Measurements from ENCODE around the gene GPRIN3.

The GPRIN3 gene

GRCh38 chr4:89296896-89297295 is 10.7 kb downstream of the GPRIN3 start:
- in situ Hi-C loops (cut with HindIII; ENCODE audit: low pct_ligation_motif_present, low pct_unique_long_range_greater_than_20kb, low sequenced_read_pairs): no loop called here
- DNase-seq: no peak

- no peak for DNase-seq
- in situ Hi-C loops (cut with HindIII; ENCODE audit: low pct_ligation_motif_present, low pct_unique_long_range_greater_than_20kb, low sequenced_read_pairs): no loop called here
Observed at GRCh38 chr4:89296399-89296798, 11.2 kb downstream of the GPRIN3 start.

- in situ Hi-C loops (cut with HindIII; ENCODE audit: low pct_ligation_motif_present, low pct_unique_long_range_greater_than_20kb, low sequenced_read_pairs): no loop called here
- no peak for DNase-seq
Observed at GRCh38 chr4:89295415-89295927, 12.1 kb downstream of the GPRIN3 start.

- DNase-seq: no peak
- in situ Hi-C loops (cut with HindIII; ENCODE audit: low pct_ligation_motif_present, low pct_unique_long_range_greater_than_20kb, low sequenced_read_pairs): no loop called here
Observed at GRCh38 chr4:89294573-89295269, 12.9 kb downstream of the GPRIN3 start.

GRCh38 chr4:89293299-89293698 is 14.3 kb downstream of the GPRIN3 start:
- no peak for DNase-seq
- in situ Hi-C loops (cut with HindIII; ENCODE audit: low pct_ligation_motif_present, low pct_unique_long_range_greater_than_20kb, low sequenced_read_pairs): no loop called here

- no peak for DNase-seq
- in situ Hi-C loops (cut with HindIII; ENCODE audit: low pct_ligation_motif_present, low pct_unique_long_range_greater_than_20kb, low sequenced_read_pairs): no loop called here
Observed at GRCh38 chr4:89290727-89291516, 16.7 kb downstream of the GPRIN3 start.

GRCh38 chr4:89289312-89289711 is 18.3 kb downstream of the GPRIN3 start:
- DNase-seq: no peak
- in situ Hi-C loops (cut with HindIII; ENCODE audit: low pct_ligation_motif_present, low pct_unique_long_range_greater_than_20kb, low sequenced_read_pairs): no loop called here

GRCh38 chr4:89288430-89288829 is 19.2 kb downstream of the GPRIN3 start:
- DNase-seq: no peak
- in situ Hi-C loops (cut with HindIII; ENCODE audit: low pct_ligation_motif_present, low pct_unique_long_range_greater_than_20kb, low sequenced_read_pairs): no loop called here

- in situ Hi-C loops (cut with HindIII; ENCODE audit: low pct_ligation_motif_present, low pct_unique_long_range_greater_than_20kb, low sequenced_read_pairs): no loop called here
- DNase-seq: no peak
Observed at GRCh38 chr4:89287945-89288344, 19.7 kb downstream of the GPRIN3 start.

- no peak for DNase-seq
- in situ Hi-C loops (cut with HindIII; ENCODE audit: low pct_ligation_motif_present, low pct_unique_long_range_greater_than_20kb, low sequenced_read_pairs): no loop called here
Observed at GRCh38 chr4:89285745-89286144, 21.9 kb downstream of the GPRIN3 start.

- DNase-seq: no peak
- in situ Hi-C loops (cut with HindIII; ENCODE audit: low pct_ligation_motif_present, low pct_unique_long_range_greater_than_20kb, low sequenced_read_pairs): no loop called here
Observed at GRCh38 chr4:89284828-89285227, 22.8 kb downstream of the GPRIN3 start.

GRCh38 chr4:89284020-89284424 is 23.6 kb downstream of the GPRIN3 start:
- in situ Hi-C loops (cut with HindIII; ENCODE audit: low pct_ligation_motif_present, low pct_unique_long_range_greater_than_20kb, low sequenced_read_pairs): no loop called here
- no peak for DNase-seq

- in situ Hi-C loops (cut with HindIII; ENCODE audit: low pct_ligation_motif_present, low pct_unique_long_range_greater_than_20kb, low sequenced_read_pairs): no loop called here
- DNase-seq: no peak
Observed at GRCh38 chr4:89283226-89284009, 24.2 kb downstream of the GPRIN3 start.

- in situ Hi-C loops (cut with HindIII; ENCODE audit: low pct_ligation_motif_present, low pct_unique_long_range_greater_than_20kb, low sequenced_read_pairs): no loop called here
- no peak for DNase-seq
Observed at GRCh38 chr4:89279385-89279784, 28.2 kb downstream of the GPRIN3 start.

GRCh38 chr4:89277412-89277811 is 30.2 kb downstream of the GPRIN3 start:
- in situ Hi-C loops (cut with HindIII; ENCODE audit: low pct_ligation_motif_present, low pct_unique_long_range_greater_than_20kb, low sequenced_read_pairs): no loop called here

GRCh38 chr4:89276296-89276695 is 31.3 kb downstream of the GPRIN3 start:
- in situ Hi-C loops (cut with HindIII; ENCODE audit: low pct_ligation_motif_present, low pct_unique_long_range_greater_than_20kb, low sequenced_read_pairs): no loop called here
- DNase-seq: no peak

More at GRCh38 chr4:89277412-89277811, 30.2 kb downstream of the GPRIN3 start:
- DNase-seq: no peak

GRCh38 chr4:89275587-89275986 is 32.0 kb downstream of the GPRIN3 start:
- in situ Hi-C loops (cut with HindIII; ENCODE audit: low pct_ligation_motif_present, low pct_unique_long_range_greater_than_20kb, low sequenced_read_pairs): no loop called here
- no peak for DNase-seq

GRCh38 chr4:89273741-89274141 is 33.9 kb downstream of the GPRIN3 start:
- DNase-seq: no peak
- in situ Hi-C loops (cut with HindIII; ENCODE audit: low pct_ligation_motif_present, low pct_unique_long_range_greater_than_20kb, low sequenced_read_pairs): no loop called here

GRCh38 chr4:89270792-89271191 is 36.8 kb downstream of the GPRIN3 start:
- in situ Hi-C loops (cut with HindIII; ENCODE audit: low pct_ligation_motif_present, low pct_unique_long_range_greater_than_20kb, low sequenced_read_pairs): no loop called here
- DNase-seq: no peak

All from ACHN (cell line).